ENCODE data around the gene SH2D1A.
"Not testable (repeated sequence)": the region's sequence is repeated elsewhere in the genome, so short reads cannot be mapped to it uniquely, and the experiment has no call there.

The SH2D1A gene

GRCh38 chrX:124346117-124346876 lies at the start of gene SH2D1A:
TSS of gene SH2D1A (plus strand) at chrX:124346563. CDS start at chrX:124346643, 80 bp downstream.
- TF ChIP-seq CTCF (IDR thresholded peaks at IDR 0.05; ENCODE audit: extremely low read depth, insufficient read depth, missing control alignments), result no peak
- DNase-seq (ENCODE audit: low spot score), result no peak
- in situ Hi-C loops (cut with MboI; ENCODE audit: low pct_unique_long_range_greater_than_20kb, low sequenced_read_pairs, unreplicated experiment), result no loop called here

GRCh38 chrX:124299323-124299722 lies 47.0 kb upstream of the SH2D1A start:
- in situ Hi-C loops (cut with MboI; ENCODE audit: low pct_unique_long_range_greater_than_20kb, low sequenced_read_pairs, unreplicated experiment); DNase-seq (ENCODE audit: low spot score): not testable (repeated sequence)

GRCh38 chrX:124300405-124300804 lies 46.0 kb upstream of the SH2D1A start:
- no peak for TF ChIP-seq CTCF (IDR thresholded peaks at IDR 0.05; ENCODE audit: extremely low read depth, insufficient read depth, missing control alignments)
- no peak for DNase-seq (ENCODE audit: low spot score)
- in situ Hi-C loops (cut with MboI; ENCODE audit: low pct_unique_long_range_greater_than_20kb, low sequenced_read_pairs, unreplicated experiment), result no loop called here

GRCh38 chrX:124307253-124307907 lies 39.0 kb upstream of the SH2D1A start:
- no peak for TF ChIP-seq CTCF (IDR thresholded peaks at IDR 0.05; ENCODE audit: extremely low read depth, insufficient read depth, missing control alignments)
- in situ Hi-C loops (cut with MboI; ENCODE audit: low pct_unique_long_range_greater_than_20kb, low sequenced_read_pairs, unreplicated experiment), result no loop called here

GRCh38 chrX:124325732-124326131 lies 20.6 kb upstream of the SH2D1A start:
- TF ChIP-seq CTCF (IDR thresholded peaks at IDR 0.05; ENCODE audit: extremely low read depth, insufficient read depth, missing control alignments), result no peak
- no peak for DNase-seq (ENCODE audit: low spot score)
- in situ Hi-C loops (cut with MboI; ENCODE audit: low pct_unique_long_range_greater_than_20kb, low sequenced_read_pairs, unreplicated experiment), result no loop called here

More at GRCh38 chrX:124307253-124307907, 39.0 kb upstream of the SH2D1A start:
- DNase-seq (ENCODE audit: low spot score), result no peak

GRCh38 chrX:124328765-124329164 lies 17.6 kb upstream of the SH2D1A start:
- DNase-seq (ENCODE audit: low spot score), result no peak
- in situ Hi-C loops (cut with MboI; ENCODE audit: low pct_unique_long_range_greater_than_20kb, low sequenced_read_pairs, unreplicated experiment), result no loop called here
- no peak for TF ChIP-seq CTCF (IDR thresholded peaks at IDR 0.05; ENCODE audit: extremely low read depth, insufficient read depth, missing control alignments)
